ENCODE data around the gene PCCA. TPM values are rescaled to one million over a fixed set of nuclear protein-coding genes. Genes with fewer than 3 reads are reported as not detected.

Gene PCCA
- total and polyA plus RNA-seq, 3 experiments from 2014 or later: 6.1 to 9.5 (median 6.2) TPM

DNA sequence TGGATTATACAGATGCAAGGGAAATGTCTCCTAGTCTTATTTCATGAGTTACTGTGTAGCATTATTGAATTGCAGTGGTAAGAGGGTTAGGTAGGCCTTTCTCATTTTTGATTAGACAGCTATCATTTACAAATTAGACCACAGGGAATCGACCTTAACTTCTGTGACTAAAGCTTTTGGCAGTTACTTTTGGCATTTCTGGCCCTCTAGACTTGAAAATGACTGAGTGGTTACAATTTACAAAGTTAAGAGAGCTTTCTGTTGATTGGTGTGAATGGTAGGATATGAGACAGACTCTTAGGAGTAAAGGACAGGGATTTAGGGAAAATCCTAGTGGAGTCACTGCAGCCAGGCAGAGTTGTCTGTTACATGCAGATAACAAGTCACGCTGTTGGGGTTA lies 413.6 kb downstream of the PCCA start:
- Mint-ChIP-seq H3K27ac (no peak overlapping the region), H3K27me3 (no peaks in the 10 kb centered on the region), H3K36me3 (peaks cover 0 to 13% (median 5%) of the 10 kb centered on the region in 3 donors), H3K4me1 (peaks cover 15 to 28% (median 19%) of the 10 kb centered on the region in 3 donors), H3K9me3 (no peaks in the 10 kb centered on the region), H3K4me3 (no peak overlapping the region)
- CTCF ChIA-PET: interaction anchor here (1.9 kb wide), 1 partner anchor 11 kb away, joined by 9 read pairs; no protein-coding TSS in a partner anchor
- Histone ChIP-seq H3K4me3 (ENCODE audit: low read length) (no peak overlapping the region), H3K27me3 (ENCODE audit: insufficient read depth, low read length, poor library complexity, severe bottlenecking) (no peaks in the 10 kb centered on the region), H3K27ac (ENCODE audit: low read depth, low read length) (no peak overlapping the region), H3K9me3 (ENCODE audit: low read length) (no peaks in the 10 kb centered on the region), H3K36me3 (ENCODE audit: insufficient read depth, low read length) (no peaks in the 10 kb centered on the region), H3K4me1 (ENCODE audit: insufficient read depth, low read length) (no peaks in the 10 kb centered on the region)
- POLR2A ChIA-PET: no interaction called here
- no peak for DNase-seq

DNA sequence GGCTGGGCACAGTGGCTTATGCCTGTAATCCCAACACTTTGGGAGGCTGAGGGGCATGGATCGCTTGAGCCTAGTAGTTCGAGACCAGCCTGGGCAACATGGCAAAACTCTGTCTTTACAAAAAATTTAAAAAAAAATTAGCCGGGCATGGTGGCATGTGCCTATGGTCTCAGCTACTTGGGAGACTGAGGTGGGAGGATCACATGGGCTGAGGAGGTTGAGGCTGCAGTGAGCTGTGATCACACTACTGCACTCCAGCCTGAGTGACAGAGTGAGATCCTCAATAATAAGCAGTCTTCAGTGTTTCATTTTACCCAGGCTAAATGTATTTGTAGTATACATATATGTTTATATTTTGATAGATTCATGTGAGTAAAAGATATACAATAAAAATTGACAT lies 414.7 kb downstream of the PCCA start:
- Mint-ChIP-seq H3K4me1 (peaks cover 15 to 28% (median 19%) of the 10 kb centered on the region in 3 donors), H3K27me3 (no peaks in the 10 kb centered on the region), H3K9me3 (no peaks in the 10 kb centered on the region), H3K27ac (no peak overlapping the region), H3K4me3 (no peak overlapping the region), H3K36me3 (peaks cover 0 to 8% (median 5%) of the 10 kb centered on the region in 3 donors)
- H3K27me3 ChIP-seq (ENCODE audit: insufficient read depth, low read length, poor library complexity, severe bottlenecking): no peaks in the 10 kb centered on the region
- no peaks in the 10 kb centered on the region for H3K4me1 ChIP-seq (ENCODE audit: insufficient read depth, low read length)
- ChIA-PET POLR2A (no interaction called here), CTCF (interaction anchor here (1.9 kb wide), 1 partner anchor 9 kb away, joined by 9 read pairs; no protein-coding TSS in a partner anchor)
- no peak overlapping the region for H3K4me3 ChIP-seq (ENCODE audit: low read length)
- DNase-seq: no peak
- no peaks in the 10 kb centered on the region for H3K9me3 ChIP-seq (ENCODE audit: low read length)
- H3K36me3 ChIP-seq (ENCODE audit: insufficient read depth, low read length): no peaks in the 10 kb centered on the region
- no peak overlapping the region for H3K27ac ChIP-seq (ENCODE audit: low read depth, low read length)

DNA sequence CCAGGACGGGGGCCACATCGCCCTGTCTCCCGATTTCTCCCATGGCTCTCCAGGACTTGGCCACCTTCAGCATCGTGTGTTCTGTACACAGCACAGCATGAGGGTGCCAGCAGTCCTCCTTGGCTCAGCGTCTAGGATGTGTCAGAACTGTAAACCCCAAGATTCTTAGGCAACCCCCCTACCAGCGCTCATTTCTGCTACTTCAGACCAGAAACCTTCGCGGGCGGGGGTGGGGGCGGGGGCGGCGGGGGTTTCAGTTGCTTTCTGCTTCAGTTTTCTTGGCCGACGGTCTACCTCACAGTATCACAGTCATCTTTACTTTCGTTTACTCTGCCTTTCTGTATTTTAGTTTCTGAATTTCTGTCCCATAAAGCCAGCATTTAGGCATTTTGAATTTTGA lies 417.3 kb downstream of the PCCA start:
- H3K27ac ChIP-seq (ENCODE audit: low read depth, low read length): no peak overlapping the region
- no peaks in the 10 kb centered on the region for H3K4me1 ChIP-seq (ENCODE audit: insufficient read depth, low read length)
- no peaks in the 10 kb centered on the region for H3K36me3 ChIP-seq (ENCODE audit: insufficient read depth, low read length)
- Mint-ChIP-seq H3K9me3 (no peaks in the 10 kb centered on the region), H3K27me3 (no peaks in the 10 kb centered on the region), H3K36me3 (peaks cover 0 to 5% (median 3%) of the 10 kb centered on the region in 3 donors), H3K4me1 (peaks cover 15 to 28% (median 19%) of the 10 kb centered on the region in 3 donors), H3K27ac (peak overlapping the region in 7 of 8 donors; percentile 15 to 90 (median 73)), H3K4me3 (peak overlapping the region; percentile 66 to 82 (median 76))
- no peak for DNase-seq
- no peaks in the 10 kb centered on the region for H3K9me3 ChIP-seq (ENCODE audit: low read length)
- CTCF ChIA-PET: interaction anchor here (1.9 kb wide), 1 partner anchor 9 kb away, joined by 6 read pairs; no protein-coding TSS in a partner anchor
- peak overlapping the region; percentile 37 for H3K4me3 ChIP-seq (ENCODE audit: low read length)
- POLR2A ChIA-PET: no interaction called here
- no peaks in the 10 kb centered on the region for H3K27me3 ChIP-seq (ENCODE audit: insufficient read depth, low read length, poor library complexity, severe bottlenecking)

DNA sequence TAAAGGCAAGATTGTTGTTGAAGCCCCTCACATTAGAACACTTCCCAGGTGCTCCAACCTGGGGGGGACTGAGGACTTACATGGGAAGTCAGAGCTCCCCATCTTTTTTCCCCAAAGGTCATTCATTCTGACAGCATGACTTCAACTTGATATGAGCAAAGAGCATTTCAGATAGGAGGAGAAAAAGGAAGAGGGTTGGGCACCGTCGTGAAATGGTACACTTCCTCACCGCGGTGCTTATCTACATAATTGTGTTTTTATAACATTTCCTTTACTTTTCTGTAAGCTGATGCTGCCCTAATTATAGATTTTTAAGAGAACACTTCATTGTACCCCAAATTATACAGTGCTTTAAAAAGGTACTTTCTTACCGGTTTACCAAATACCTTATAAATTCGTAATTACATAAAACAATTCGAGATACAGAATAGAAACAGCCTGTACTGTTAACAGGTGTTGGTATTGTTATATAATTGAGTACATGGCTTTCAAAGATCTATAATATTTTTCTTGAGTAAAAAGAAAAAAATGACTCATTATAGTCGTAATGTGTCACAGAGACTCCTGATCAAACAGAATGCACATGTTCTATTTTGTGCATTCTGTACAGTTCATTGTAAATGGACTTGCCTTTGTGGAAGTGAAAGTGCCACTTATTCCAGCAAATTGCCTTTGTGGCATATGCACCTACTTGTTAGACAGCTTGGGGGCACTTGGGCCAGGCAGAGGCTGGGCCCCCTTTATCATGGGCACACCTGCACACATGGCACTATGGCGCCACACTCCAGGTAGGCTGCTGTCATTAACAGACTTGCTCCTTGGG lies 417.9 kb downstream of the PCCA start:
- Histone ChIP-seq H3K36me3 (ENCODE audit: insufficient read depth, low read length) (no peaks in the 10 kb centered on the region), H3K27ac (ENCODE audit: low read depth, low read length) (no peak overlapping the region), H3K9me3 (ENCODE audit: low read length) (no peaks in the 10 kb centered on the region), H3K4me3 (ENCODE audit: low read length) (no peak overlapping the region), H3K27me3 (ENCODE audit: insufficient read depth, low read length, poor library complexity, severe bottlenecking) (no peaks in the 10 kb centered on the region), H3K4me1 (ENCODE audit: insufficient read depth, low read length) (no peaks in the 10 kb centered on the region)
- ChIA-PET CTCF (interaction anchor here (1.9 kb wide), 1 partner anchor 8 kb away, joined by 6 read pairs; no protein-coding TSS in a partner anchor), POLR2A (no interaction called here)
- H3K27ac Mint-ChIP-seq: peak overlapping the region in 5 of 8 donors; percentile 31 to 83 (median 70)
- DNase-seq: no peak
- no peaks in the 10 kb centered on the region for H3K27me3 Mint-ChIP-seq
- H3K4me3 Mint-ChIP-seq: peak overlapping the region; percentile 66 to 82 (median 76)
- H3K36me3 Mint-ChIP-seq: peaks cover 0 to 5% (median 3%) of the 10 kb centered on the region in 3 donors
- no peaks in the 10 kb centered on the region for H3K9me3 Mint-ChIP-seq
- H3K4me1 Mint-ChIP-seq: peaks cover 15 to 28% (median 19%) of the 10 kb centered on the region in 3 donors

DNA sequence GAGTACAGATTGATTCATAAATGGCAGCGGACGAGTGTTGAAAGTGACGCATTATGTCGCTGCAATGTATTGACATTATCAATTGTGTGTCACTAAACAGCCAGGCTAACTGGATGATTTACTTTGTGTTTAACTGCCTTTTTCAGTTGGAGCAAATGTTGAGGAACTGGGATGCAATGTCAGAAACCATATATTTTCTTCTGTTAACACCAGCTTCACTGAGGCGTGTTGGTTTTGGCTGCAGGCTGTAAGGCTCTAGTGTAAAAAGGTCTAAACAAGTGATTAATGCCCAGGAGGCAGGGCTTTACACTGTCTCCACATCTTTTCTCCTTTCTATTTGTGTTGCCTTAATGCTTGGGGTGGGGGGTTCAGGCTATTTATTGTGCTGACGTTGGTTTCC lies 419.6 kb downstream of the PCCA start:
- ChIA-PET CTCF (no interaction called here), POLR2A (interaction anchor here (0.6 kb wide), 1 partner anchor 1053 kb away, joined by 7 read pairs; no protein-coding TSS in a partner anchor)
- Histone ChIP-seq H3K36me3 (ENCODE audit: insufficient read depth, low read length) (no peaks in the 10 kb centered on the region), H3K27ac (ENCODE audit: low read depth, low read length) (no peak overlapping the region), H3K9me3 (ENCODE audit: low read length) (no peaks in the 10 kb centered on the region), H3K4me1 (ENCODE audit: insufficient read depth, low read length) (no peaks in the 10 kb centered on the region), H3K4me3 (ENCODE audit: low read length) (no peak overlapping the region), H3K27me3 (ENCODE audit: insufficient read depth, low read length, poor library complexity, severe bottlenecking) (no peaks in the 10 kb centered on the region)
- no peak overlapping the region for H3K27ac Mint-ChIP-seq
- H3K9me3 Mint-ChIP-seq: no peaks in the 10 kb centered on the region
- H3K4me1 Mint-ChIP-seq: peaks cover 15 to 28% (median 19%) of the 10 kb centered on the region in 3 donors
- no peaks in the 10 kb centered on the region for H3K27me3 Mint-ChIP-seq
- DNase-seq: no peak
- no peak overlapping the region for H3K4me3 Mint-ChIP-seq
- peaks cover 0 to 4% (median 0%) of the 10 kb centered on the region in 3 donors for H3K36me3 Mint-ChIP-seq

DNA sequence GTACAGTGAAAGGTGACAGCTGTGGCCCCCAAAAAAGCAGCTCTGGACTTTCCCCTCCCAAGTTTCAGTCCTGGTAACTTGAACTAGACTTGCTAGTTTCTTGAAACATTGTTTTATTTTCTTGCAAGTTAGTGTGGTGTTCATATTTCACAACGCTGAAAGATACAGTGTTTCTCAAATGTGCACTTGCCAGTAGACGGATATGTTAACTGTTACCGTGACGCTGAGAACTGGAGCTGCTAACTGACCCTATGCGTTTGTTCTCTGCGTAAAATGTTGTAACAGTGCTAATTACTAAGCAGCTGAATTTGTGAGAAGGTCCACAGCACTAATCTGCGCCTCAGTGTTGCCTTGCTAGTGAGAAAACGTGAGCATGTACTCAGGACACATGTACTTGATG lies 420.1 kb downstream of the PCCA start:
- Mint-ChIP-seq H3K4me3 (no peak overlapping the region), H3K27ac (no peak overlapping the region), H3K9me3 (no peaks in the 10 kb centered on the region), H3K36me3 (peaks cover 0 to 4% (median 0%) of the 10 kb centered on the region in 3 donors), H3K4me1 (peaks cover 15 to 28% (median 19%) of the 10 kb centered on the region in 3 donors), H3K27me3 (no peaks in the 10 kb centered on the region)
- POLR2A ChIA-PET: interaction anchor here (0.6 kb wide), 1 partner anchor 1054 kb away, joined by 7 read pairs; no protein-coding TSS in a partner anchor
- Histone ChIP-seq H3K4me3 (ENCODE audit: low read length) (no peak overlapping the region), H3K9me3 (ENCODE audit: low read length) (no peaks in the 10 kb centered on the region), H3K4me1 (ENCODE audit: insufficient read depth, low read length) (no peaks in the 10 kb centered on the region), H3K27ac (ENCODE audit: low read depth, low read length) (no peak overlapping the region), H3K36me3 (ENCODE audit: insufficient read depth, low read length) (no peaks in the 10 kb centered on the region), H3K27me3 (ENCODE audit: insufficient read depth, low read length, poor library complexity, severe bottlenecking) (no peaks in the 10 kb centered on the region)
- CTCF ChIA-PET: no interaction called here
- no peak for DNase-seq

DNA sequence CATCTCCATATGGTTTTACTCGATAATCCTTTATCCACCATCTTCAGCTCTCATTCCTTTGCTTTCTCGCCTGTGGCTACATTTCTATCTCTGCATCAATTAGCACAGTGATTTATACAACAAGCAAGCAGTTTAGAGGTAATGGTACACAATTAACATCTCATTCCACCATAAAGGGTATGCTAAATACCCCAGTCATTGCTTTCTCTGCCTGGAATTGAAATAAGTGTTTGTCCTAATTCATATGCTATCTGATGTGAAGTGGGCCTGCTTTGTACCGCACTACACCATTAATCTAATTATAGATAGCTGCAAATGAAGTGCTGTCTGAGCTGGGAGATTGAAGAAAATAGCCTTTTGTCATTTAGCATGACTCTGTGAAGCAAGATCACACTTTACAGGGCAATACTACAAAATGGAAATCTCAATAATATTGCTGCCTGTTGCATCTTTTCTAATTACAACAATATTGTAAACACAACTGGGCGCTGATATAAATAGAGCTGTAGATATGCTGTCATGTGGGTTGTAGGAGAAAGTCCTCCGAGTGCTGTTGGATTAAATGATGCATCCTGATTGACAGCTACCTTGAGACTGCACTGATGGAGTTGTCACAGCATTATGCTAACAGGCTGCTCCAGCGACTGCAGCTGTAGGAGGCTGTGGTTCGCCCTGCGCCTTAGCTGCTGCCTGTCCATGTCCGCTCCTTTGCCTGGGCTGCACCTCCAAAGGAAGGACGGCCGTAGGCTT lies 421.5 kb downstream of the PCCA start:
- H3K4me1 Mint-ChIP-seq: peaks cover 17 to 24% (median 20%) of the 10 kb centered on the region in 3 donors
- ChIA-PET CTCF (interaction anchor here (0.6 to 9.6 kb wide), 2 partner anchors 439 to 854 kb away, joined by 3 to 76 read pairs; no protein-coding TSS in a partner anchor), POLR2A (no interaction called here)
- no peaks in the 10 kb centered on the region for H3K27me3 Mint-ChIP-seq
- Histone ChIP-seq H3K9me3 (ENCODE audit: low read length) (no peaks in the 10 kb centered on the region), H3K27me3 (ENCODE audit: insufficient read depth, low read length, poor library complexity, severe bottlenecking) (no peaks in the 10 kb centered on the region), H3K36me3 (ENCODE audit: insufficient read depth, low read length) (no peaks in the 10 kb centered on the region), H3K4me1 (ENCODE audit: insufficient read depth, low read length) (no peaks in the 10 kb centered on the region), H3K27ac (ENCODE audit: low read depth, low read length) (no peak overlapping the region), H3K4me3 (ENCODE audit: low read length) (no peak overlapping the region)
- no peak overlapping the region for H3K27ac Mint-ChIP-seq
- no peak overlapping the region for H3K4me3 Mint-ChIP-seq
- H3K36me3 Mint-ChIP-seq: peaks cover 0 to 1% (median 0%) of the 10 kb centered on the region in 3 donors
- no peak for DNase-seq
- H3K9me3 Mint-ChIP-seq: no peaks in the 10 kb centered on the region
